ENCODE measurements around the gene HOXB6. TPM values are rescaled to one million over a fixed set of nuclear protein-coding genes. Genes with fewer than 3 reads are reported as not detected.

Gene HOXB6
- total RNA-seq, 1 experiment from 2014 or later: 64.8 TPM

DNA sequence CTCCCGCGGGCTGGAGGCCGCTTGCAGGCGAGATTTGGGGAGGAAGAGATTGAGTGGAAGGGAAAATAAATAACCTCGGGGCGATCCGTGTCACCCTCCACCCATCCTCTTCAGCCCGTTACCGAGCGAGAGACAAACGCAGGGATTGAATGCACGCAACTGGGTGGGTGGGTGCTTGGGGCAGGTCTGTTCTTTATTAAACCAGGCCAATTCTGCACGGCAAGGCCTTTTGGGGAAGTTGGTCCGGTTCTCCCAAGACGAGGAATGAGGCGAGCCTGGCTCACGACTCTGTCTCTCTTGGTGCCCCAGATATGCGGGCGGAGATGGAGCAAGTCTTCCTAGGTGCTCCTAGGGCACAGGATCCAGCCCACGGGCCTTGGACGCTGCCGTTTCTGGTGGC, 6.4 kb upstream of the HOXB6 start (continued):
- TF ChIP-seq, protein P1, sequence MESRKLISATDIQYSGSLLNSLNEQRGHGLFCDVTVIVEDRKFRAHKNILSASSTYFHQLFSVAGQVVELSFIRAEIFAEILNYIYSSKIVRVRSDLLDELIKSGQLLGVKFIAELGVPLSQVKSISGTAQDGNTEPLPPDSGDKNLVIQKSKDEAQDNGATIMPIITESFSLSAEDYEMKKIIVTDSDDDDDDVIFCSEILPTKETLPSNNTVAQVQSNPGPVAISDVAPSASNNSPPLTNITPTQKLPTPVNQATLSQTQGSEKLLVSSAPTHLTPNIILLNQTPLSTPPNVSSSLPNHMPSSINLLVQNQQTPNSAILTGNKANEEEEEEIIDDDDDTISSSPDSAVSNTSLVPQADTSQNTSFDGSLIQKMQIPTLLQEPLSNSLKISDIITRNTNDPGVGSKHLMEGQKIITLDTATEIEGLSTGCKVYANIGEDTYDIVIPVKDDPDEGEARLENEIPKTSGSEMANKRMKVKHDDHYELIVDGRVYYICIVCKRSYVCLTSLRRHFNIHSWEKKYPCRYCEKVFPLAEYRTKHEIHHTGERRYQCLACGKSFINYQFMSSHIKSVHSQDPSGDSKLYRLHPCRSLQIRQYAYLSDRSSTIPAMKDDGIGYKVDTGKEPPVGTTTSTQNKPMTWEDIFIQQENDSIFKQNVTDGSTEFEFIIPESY (IDR thresholded peaks at IDR 0.05; ENCODE audit: extremely low read depth, insufficient replicate concordance, low read length): no peak
- TF ChIP-seq RAD21 (IDR thresholded peaks at IDR 0.05; ENCODE audit: low read depth) (no peak), EGR1 (IDR thresholded peaks at IDR 0.05; ENCODE audit: low read depth) (no peak), ELF1 (IDR thresholded peaks at IDR 0.05; ENCODE audit: borderline replicate concordance, low read depth) (no peak), SIN3A (IDR thresholded peaks at IDR 0.05; ENCODE audit: low read depth) (no peak), ZFX (IDR thresholded peaks at IDR 0.05) (no peak), SP1 (IDR thresholded peaks at IDR 0.05; ENCODE audit: low read depth) (no peak), CBX3 (IDR thresholded peaks at IDR 0.05; ENCODE audit: low read depth) (no peak)

DNA sequence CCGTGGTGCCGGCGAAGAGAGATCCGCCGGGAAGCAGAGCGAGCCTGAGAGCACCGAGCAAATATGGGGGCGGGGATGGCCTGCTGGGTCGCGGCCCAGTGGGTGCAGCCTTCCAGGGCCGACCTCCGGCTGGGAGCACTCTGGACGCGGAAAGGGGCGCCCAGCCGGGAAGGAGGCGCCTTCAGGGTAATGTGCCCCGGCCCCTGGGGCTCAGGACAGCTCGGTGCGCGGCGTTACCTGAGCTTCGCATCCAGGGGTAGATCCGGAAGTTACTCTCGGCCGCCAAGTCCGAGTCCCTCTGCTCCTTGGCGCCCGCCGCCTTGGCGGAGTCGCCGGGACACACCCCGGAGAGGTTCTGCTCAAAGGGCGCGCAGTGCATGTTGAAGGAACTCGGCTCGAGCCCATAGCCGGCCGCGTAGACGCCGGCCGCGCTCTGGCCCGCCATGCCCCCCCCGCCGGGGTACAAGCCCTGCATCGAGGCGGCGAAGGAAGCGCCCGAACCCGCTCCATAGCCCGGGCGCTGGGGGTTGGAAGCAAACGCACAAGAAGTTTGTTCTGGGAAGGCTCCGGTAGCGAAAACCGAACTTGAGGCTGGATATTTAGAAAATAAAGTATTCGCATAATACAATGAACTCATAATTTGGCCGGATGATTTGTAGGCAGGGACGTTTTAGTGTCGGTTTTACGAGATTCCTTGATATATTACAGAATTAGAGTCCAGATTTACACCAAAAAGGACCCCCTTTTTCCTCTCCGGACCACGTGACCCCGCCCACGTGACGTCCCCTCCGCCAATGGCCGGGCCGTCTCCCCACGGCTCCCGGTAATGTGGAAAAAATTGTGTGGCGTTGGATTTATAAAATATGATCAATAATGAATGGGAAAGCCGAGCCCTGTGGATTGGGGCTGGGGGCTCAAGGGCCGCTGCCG, 5.8 kb upstream of the HOXB6 start, which contains the start of gene HOXB7:
HOXB7 (minus strand) TSS at position 736 of the 930 bp plus-strand sequence; CDS start at position 637, 99 bp downstream.
- H3K9me3 ChIP-seq (ENCODE audit: control insufficient read depth in 1 of 2, insufficient read depth in 1 of 2, low read depth in 1 of 2, low read length in 2 of 2): no peaks in the 10 kb centered on the region
- H3K9me2 ChIP-seq (ENCODE audit: insufficient read depth): no peaks in the 10 kb centered on the region
- peak within 1 kb of the TSS; percentile 75 for H2AFZ ChIP-seq (ENCODE audit: low read depth, low read length, poor library complexity, severe bottlenecking)
- peaks cover 20 to 53% of the 10 kb centered on the region in 2 experiments for H3K4me1 ChIP-seq (ENCODE audit: control insufficient read depth in 1 of 2, insufficient read depth in 2 of 2, low read length in 2 of 2)
- H3K36me3 ChIP-seq (ENCODE audit: control insufficient read depth in 1 of 2, insufficient read depth in 2 of 2, low read length in 2 of 2): no peaks in the 10 kb centered on the region
- H3K27me3 ChIP-seq (ENCODE audit: insufficient read depth, low read length): no peaks in the 10 kb centered on the region
- peak within 1 kb of the TSS; percentile 98 for H3K27ac ChIP-seq (ENCODE audit: low read depth, low read length)
- no peak for TF ChIP-seq SRF (IDR thresholded peaks at IDR 0.05; ENCODE audit: low read depth)
- no peak for TF ChIP-seq EGR1 (IDR thresholded peaks at IDR 0.05; ENCODE audit: low read depth)
- TF ChIP-seq POLR2A (IDR thresholded peaks at IDR 0.05; ENCODE audit: borderline replicate concordance, extremely low read depth, insufficient read depth, insufficient read length): peak; percentile 38
- TF ChIP-seq CBX3 (IDR thresholded peaks at IDR 0.05; ENCODE audit: low read depth): no peak
- TF ChIP-seq, protein P2, sequence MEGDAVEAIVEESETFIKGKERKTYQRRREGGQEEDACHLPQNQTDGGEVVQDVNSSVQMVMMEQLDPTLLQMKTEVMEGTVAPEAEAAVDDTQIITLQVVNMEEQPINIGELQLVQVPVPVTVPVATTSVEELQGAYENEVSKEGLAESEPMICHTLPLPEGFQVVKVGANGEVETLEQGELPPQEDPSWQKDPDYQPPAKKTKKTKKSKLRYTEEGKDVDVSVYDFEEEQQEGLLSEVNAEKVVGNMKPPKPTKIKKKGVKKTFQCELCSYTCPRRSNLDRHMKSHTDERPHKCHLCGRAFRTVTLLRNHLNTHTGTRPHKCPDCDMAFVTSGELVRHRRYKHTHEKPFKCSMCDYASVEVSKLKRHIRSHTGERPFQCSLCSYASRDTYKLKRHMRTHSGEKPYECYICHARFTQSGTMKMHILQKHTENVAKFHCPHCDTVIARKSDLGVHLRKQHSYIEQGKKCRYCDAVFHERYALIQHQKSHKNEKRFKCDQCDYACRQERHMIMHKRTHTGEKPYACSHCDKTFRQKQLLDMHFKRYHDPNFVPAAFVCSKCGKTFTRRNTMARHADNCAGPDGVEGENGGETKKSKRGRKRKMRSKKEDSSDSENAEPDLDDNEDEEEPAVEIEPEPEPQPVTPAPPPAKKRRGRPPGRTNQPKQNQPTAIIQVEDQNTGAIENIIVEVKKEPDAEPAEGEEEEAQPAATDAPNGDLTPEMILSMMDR (IDR thresholded peaks at IDR 0.05 in 2 of 3, conservative IDR thresholded peaks at IDR 0.05 in 1 of 3; ENCODE audit: borderline replicate concordance in 1 of 3, insufficient read depth in 1 of 3, low read depth in 2 of 3, low read length in 2 of 3): no peak
- TF ChIP-seq EZH2 (IDR thresholded peaks at IDR 0.05): no peak
- TF ChIP-seq YY1 (IDR thresholded peaks at IDR 0.05; ENCODE audit: extremely low read depth, insufficient replicate concordance, low read depth, low read length): peak; percentile 75
- no peak for TF ChIP-seq ZNF274 (IDR thresholded peaks at IDR 0.05; ENCODE audit: low read depth, low read length)
- peak; percentile 74 for TF ChIP-seq POLR2AphosphoS5 (IDR thresholded peaks at IDR 0.05; ENCODE audit: low read depth, low read length)
- peak; percentile 97 for TF ChIP-seq ZFX (IDR thresholded peaks at IDR 0.05)
- H3K9ac ChIP-seq (ENCODE audit: low read length): peak within 1 kb of the TSS; percentile 97
- CTCF ChIA-PET: interaction anchor here (0.8 to 1.6 kb wide), 8 partner anchors 8 to 585 kb away, joined by 3 to 6 read pairs (median 4); no protein-coding TSS in a partner anchor
- no peak for DNase-seq (ENCODE audit: low read depth, low spot score)
- POLR2A ChIA-PET: interaction anchor here (0.6 to 1.0 kb wide), 3 partner anchors 16 to 391 kb away, joined by 3 to 5 read pairs (median 5); partner anchors contain the start of gene HOXB9
- peak within 1 kb of the TSS; percentile 80 to 90 for H3K4me3 ChIP-seq (replicated peaks in 1 of 2; ENCODE audit: low read depth in 1 of 2, low read length in 2 of 2)
- H3K4me2 ChIP-seq (ENCODE audit: low read length): peak within 1 kb of the TSS; percentile 95
- no peaks in the 10 kb centered on the region for H4K20me1 ChIP-seq (ENCODE audit: insufficient read depth)
- peaks cover 65% of the 10 kb centered on the region for H3K79me2 ChIP-seq (ENCODE audit: insufficient read depth, low read length)
- RAD21 ChIA-PET (ENCODE audit: low non-redundant PET in 1 of 2, low total read pairs in 2 of 2, uncharacterized antibody in 2 of 2, unreplicated experiment in 2 of 2): interaction anchor here in 1 of 2 experiments (0.6 kb wide), 1 partner anchor 9 kb away, joined by 9 read pairs; no protein-coding TSS in a partner anchor
- intact Hi-C loops (cut with micrococcal nuclease): loop anchor here (10.0 kb wide), 1 partner anchor 126 kb away; no protein-coding TSS in a partner anchor
- TSS peak; percentile 45 for BruUV-seq (replicated peaks)
- ATAC-seq: peak; percentile 36
